Mesothelial cell of epicardium (in vitro differentiated cells): Measurements from ENCODE around the gene ZNF516. TPM values are rescaled to one million over a fixed set of nuclear protein-coding genes. Genes with fewer than 3 reads are reported as not detected.

Source experiments
- DNase-seq, 2 experiments: peaks; one replicate each; pipeline ENCODE4 v3.0.0; 2021; ENCODE audit warnings: low spot score in 2 of 2; ENCODE audit not compliant: unreplicated experiment in 2 of 2
- H3K27ac Mint-ChIP-seq: 2 replicates; pipeline ENCODE4 v1.8.0; 2021; ENCODE audit warnings: mixed read lengths
- H3K27me3 Mint-ChIP-seq: 2 replicates; pipeline ENCODE4 v1.8.0; 2021; ENCODE audit warnings: low read depth, mixed read lengths
- H3K36me3 Mint-ChIP-seq: 2 replicates; pipeline ENCODE4 v1.8.0; 2021; ENCODE audit warnings: mixed read lengths
- H3K4me1 Mint-ChIP-seq: 2 replicates; pipeline ENCODE4 v1.8.0; 2021; ENCODE audit warnings: mixed read lengths
- H3K4me3 Mint-ChIP-seq: 2 replicates; pipeline ENCODE4 v1.8.0; 2021; ENCODE audit warnings: mild to moderate bottlenecking, moderate library complexity, mixed read lengths
- H3K9me3 Mint-ChIP-seq: 2 replicates; pipeline ENCODE4 v1.8.0; 2021; ENCODE audit warnings: mixed read lengths
- total RNA-seq: library from RNA; stranded (reverse); gene quantifications from 3 replicates; pipeline ENCODE4 v1.2.1, GENCODE V29; 2021
- TF ChIP-seq, protein P1 (sequence below): fragments of 200-600 bp; sonication (generic); IDR thresholded peaks from one replicate; pipeline ENCODE4 v1.5.0; 2021; ENCODE audit warnings: antibody characterized with exemption; ENCODE audit not compliant: unreplicated experiment

ZNF516 gene
- total RNA-seq, 1 donor from 2014 or later: 92.1 TPM

DNA sequence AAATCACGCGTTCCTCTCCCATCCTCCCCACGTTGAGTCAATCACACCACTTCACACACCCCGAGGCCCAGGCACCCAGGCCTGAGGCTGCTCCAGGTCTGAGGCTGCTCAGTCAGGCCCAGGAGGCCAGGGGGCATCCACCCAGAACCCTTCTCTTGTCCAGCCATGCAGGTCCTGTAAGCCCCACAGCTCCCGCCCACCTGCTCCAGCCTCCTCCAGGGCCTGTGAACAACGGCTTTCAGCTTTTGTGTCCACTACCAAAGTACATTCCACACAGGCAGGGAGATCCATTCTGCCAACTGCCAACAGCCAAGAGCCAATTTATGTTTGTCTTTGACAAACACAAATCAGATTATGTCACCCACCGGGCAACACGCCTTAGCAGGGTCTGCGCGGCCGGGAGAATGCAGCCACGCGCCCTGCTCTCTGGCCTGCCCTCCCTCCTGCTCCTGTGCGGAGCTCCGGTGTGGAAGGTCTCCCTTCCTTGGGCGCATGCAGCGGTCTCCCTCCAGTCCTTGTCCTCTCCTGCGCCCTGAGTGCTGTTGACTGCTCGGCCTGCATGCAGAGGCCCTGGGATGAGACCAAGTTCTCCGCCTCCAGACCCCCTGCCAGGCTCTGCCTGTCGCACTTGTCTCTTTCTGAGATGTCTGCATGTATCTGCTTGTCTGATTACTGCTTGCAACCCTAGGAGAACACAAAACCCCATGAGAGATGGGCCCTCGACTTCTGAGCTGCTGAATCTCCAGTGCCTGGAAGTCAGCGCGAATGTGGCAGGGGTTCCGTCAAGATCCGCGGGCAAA, 146.6 kb downstream of the ZNF516 start:
- Mint-ChIP-seq H3K36me3 (peaks cover 10% of the 10 kb centered on the region), H3K9me3 (peaks cover 12% of the 10 kb centered on the region), H3K27ac (peak overlapping the region; percentile 55), H3K4me3 (peak overlapping the region; percentile 59), H3K4me1 (peaks cover 15% of the 10 kb centered on the region), H3K27me3 (no peaks in the 10 kb centered on the region)
- TF ChIP-seq, protein P1, sequence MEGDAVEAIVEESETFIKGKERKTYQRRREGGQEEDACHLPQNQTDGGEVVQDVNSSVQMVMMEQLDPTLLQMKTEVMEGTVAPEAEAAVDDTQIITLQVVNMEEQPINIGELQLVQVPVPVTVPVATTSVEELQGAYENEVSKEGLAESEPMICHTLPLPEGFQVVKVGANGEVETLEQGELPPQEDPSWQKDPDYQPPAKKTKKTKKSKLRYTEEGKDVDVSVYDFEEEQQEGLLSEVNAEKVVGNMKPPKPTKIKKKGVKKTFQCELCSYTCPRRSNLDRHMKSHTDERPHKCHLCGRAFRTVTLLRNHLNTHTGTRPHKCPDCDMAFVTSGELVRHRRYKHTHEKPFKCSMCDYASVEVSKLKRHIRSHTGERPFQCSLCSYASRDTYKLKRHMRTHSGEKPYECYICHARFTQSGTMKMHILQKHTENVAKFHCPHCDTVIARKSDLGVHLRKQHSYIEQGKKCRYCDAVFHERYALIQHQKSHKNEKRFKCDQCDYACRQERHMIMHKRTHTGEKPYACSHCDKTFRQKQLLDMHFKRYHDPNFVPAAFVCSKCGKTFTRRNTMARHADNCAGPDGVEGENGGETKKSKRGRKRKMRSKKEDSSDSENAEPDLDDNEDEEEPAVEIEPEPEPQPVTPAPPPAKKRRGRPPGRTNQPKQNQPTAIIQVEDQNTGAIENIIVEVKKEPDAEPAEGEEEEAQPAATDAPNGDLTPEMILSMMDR: no peak
- DNase-seq: no peak

DNA sequence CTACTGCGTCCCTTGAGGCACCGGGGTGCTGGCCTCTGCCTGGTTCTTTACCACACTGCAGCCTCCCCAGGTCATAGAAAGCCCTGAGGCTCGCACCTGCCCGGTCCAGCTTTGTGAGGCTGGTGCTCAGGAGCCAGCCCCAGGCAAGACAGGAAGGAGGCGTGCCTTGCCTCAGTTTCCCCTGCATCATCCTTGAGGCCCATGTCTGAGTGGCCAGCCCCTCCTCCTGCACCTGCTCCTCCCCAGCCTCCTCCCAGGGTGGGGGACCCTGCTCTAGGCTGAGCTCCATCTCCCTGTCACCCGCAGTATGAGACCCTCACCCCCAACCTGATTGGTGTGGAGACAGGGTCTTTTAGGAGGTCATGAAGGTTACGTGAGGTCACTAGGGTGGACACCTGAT, 147.7 kb downstream of the ZNF516 start:
- DNase-seq: no peak
- Mint-ChIP-seq H3K27ac (no peak overlapping the region), H3K4me3 (no peak overlapping the region)

DNA sequence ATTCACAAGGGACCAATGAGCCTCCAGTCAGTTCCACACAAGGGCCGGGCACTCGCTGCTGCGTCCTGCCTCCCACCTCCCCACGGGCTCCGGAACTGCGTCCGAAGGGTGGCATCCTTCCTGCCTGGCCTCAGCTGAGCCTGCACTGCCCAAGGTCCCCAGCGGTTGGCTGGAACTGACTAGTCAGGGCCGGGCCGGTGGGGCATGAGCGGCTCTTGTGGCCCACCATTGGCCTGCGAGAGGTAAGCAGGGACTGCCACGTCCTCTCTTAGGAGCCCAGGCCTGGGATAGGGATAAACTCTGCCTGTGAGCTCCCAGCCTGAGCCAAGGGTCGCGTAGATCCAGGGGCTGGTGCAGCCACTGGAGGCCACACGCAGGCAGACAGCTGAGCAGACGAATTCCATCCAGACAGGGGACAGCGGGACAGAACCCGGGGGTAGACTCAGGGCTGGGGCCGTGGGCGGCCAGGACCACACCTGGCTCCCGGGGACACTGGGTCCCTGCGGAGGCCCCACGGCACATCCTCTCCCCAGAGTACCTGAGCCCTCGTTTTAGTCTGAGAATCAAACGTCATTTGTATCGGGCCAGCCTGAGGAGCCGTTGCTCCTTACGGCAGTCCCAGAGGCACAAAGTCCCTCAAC, 148.4 kb downstream of the ZNF516 start:
- H3K36me3 Mint-ChIP-seq: peaks cover 2% of the 10 kb centered on the region
- H3K9me3 Mint-ChIP-seq: peaks cover 3% of the 10 kb centered on the region
- peaks cover 15% of the 10 kb centered on the region for H3K4me1 Mint-ChIP-seq
- no peak overlapping the region for H3K4me3 Mint-ChIP-seq
- TF ChIP-seq, protein P1: no peak
- no peak overlapping the region for H3K27ac Mint-ChIP-seq
- H3K27me3 Mint-ChIP-seq: no peaks in the 10 kb centered on the region
- no peak for DNase-seq

More for the DNA sequence above, 147.7 kb downstream of the ZNF516 start:
- H3K4me1 Mint-ChIP-seq: peaks cover 15% of the 10 kb centered on the region
- no peaks in the 10 kb centered on the region for H3K27me3 Mint-ChIP-seq
- peaks cover 2% of the 10 kb centered on the region for H3K36me3 Mint-ChIP-seq
- TF ChIP-seq, protein P1: no peak
- H3K9me3 Mint-ChIP-seq: peaks cover 3% of the 10 kb centered on the region

DNA sequence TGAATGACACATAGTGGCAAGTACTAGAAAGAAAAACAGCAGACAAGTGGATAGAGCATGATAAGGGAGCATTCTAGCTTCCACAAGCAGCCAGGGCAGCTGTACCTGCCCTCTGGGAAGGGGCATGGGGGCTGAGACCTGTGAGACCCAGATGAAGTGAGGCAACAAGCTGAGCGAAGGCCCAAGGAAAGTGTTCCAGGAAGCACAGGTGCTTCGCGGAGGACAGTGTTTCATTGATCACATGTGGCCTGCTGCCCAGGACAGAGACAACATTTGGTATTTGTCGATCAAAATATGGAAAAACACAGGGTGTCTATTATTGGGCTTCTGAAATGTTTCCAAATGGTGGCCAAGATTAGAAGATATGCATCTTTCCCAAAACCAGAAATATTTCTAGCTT, 149.1 kb downstream of the ZNF516 start:
- Mint-ChIP-seq H3K9me3 (peaks cover 4% of the 10 kb centered on the region), H3K4me3 (no peak overlapping the region), H3K27me3 (no peaks in the 10 kb centered on the region), H3K27ac (no peak overlapping the region), H3K36me3 (peaks cover 2% of the 10 kb centered on the region), H3K4me1 (peaks cover 15% of the 10 kb centered on the region)
- TF ChIP-seq, protein P1: no peak
- DNase-seq: no peak

DNA sequence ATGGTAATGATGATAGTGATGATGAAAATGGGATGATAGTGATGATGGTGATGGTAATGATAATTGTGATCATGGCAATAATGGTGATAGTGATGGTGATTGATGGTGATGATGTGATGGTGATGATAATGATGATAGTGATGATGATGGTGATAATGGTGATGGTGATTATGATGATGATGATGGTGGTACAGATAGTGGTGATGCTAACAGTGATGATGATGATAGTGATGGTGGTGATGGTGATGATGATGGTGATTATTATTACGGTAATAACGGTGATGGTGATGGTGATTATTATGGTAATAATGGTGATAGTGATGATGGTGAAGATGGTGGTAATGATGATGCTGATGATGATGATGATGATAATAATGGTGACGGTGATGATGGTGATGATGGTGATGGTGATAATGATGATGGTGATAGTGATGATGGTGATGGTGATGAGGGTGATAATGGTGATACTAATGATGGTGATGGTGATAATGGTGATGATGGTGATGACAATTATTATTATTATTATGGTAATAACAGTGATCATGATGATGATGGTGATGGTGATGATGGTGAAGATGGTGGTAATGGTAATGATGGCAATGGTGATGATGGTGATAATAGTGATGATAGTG, 151.0 kb downstream of the ZNF516 start:
- Mint-ChIP-seq H3K36me3 (peaks cover under 1% of the 10 kb centered on the region), H3K27ac (no peak overlapping the region), H3K27me3 (no peaks in the 10 kb centered on the region), H3K9me3 (peaks cover 10% of the 10 kb centered on the region), H3K4me3 (no peak overlapping the region), H3K4me1 (peaks cover 10% of the 10 kb centered on the region)
- TF ChIP-seq, protein P1: no peak
- DNase-seq: no peak
